HepG2 (cell line): ENCODE measurements around the gene TMEM185B. TPM values are rescaled to one million over a fixed set of nuclear protein-coding genes. Genes with fewer than 3 reads are reported as not detected.

Experiments used
- ATAC-seq: fragments of 200-7000 bp; cut with Tn5 transposase; 3 replicates; pipeline ENCODE4 v1.9.1; 2020; ENCODE audit warnings: mild to moderate bottlenecking, moderate library complexity
- BruUV-seq: library from RNA; stranded (reverse); fragments of 400-500 nt; replicated peaks from 2 replicates; lab custom pipeline; 2021; lab: Mats Ljungman, UMichigan
- CTCF ChIA-PET: fragments of 300-600 bp; formaldehyde crosslinking; extraction: SDS; loops from one replicate; lab custom pipeline; 2021; ENCODE audit warnings: low total read pairs, inconsistent platforms, low intra/inter-chr PET ratio; lab: Yijun Ruan, JAX
- POLR2A ChIA-PET: fragments of 350-600 bp; sonication (Branson Sonifier 250); formaldehyde crosslinking; loops from one replicate; lab custom pipeline; 2020; ENCODE audit warnings: antibody characterized with exemption, inconsistent platforms; lab: Yijun Ruan, JAX
- DNase-seq: peaks from one replicate; pipeline ENCODE4 v3.0.0-alpha.2; 2015; ENCODE audit warnings: low spot score
- FAIRE-seq: peaks from 3 replicates; lab custom pipeline; 2011; peaks lifted over from hg19 to GRCh38; lab: Jason Lieb, UNC
- H2AFZ ChIP-seq: one replicate; pipeline ENCODE4 v1.6.1; 2011; ENCODE audit warnings: low read length, inconsistent platforms
- H3K27ac ChIP-seq: fragments of 300-600 bp; 3 replicates; pipeline ENCODE4 v1.8.0; 2011; ENCODE audit warnings: mixed run types, mild to moderate bottlenecking, mixed read lengths, low read length, inconsistent platforms; ENCODE audit not compliant: insufficient read depth; ENCODE audit errors: extremely low read length
- H3K27me3 ChIP-seq, 2 experiments: fragments of 200-600 bp in 1 of 2; 2 replicates in 1 of 2; 3 replicates in 1 of 2; pipeline versions ENCODE4 v1.6.0 to v1.8.0; 2011; ENCODE audit warnings: low read length in 2 of 2, mild to moderate bottlenecking in 2 of 2, moderate library complexity in 2 of 2, inconsistent platforms in 1 of 2; ENCODE audit not compliant: insufficient read depth in 2 of 2, control insufficient read depth in 1 of 2
- H3K36me3 ChIP-seq, 2 experiments: fragments of 200-600 bp in 1 of 2; replicated peaks in 1 of 2; 2 replicates in 1 of 2; 3 replicates in 1 of 2; pipeline versions ENCODE4 v1.5.1 to v1.8.0; 2011; ENCODE audit warnings: low read length in 2 of 2, inconsistent platforms in 1 of 2; ENCODE audit not compliant: insufficient read depth in 2 of 2, control insufficient read depth in 1 of 2
- H3K4me1 ChIP-seq: 2 replicates; pipeline ENCODE4 v1.5.1; 2012; ENCODE audit warnings: low read length, inconsistent platforms; ENCODE audit not compliant: insufficient read depth
- H3K4me2 ChIP-seq: 2 replicates; pipeline ENCODE4 v1.6.0; 2011; ENCODE audit warnings: low read depth, low read length, inconsistent platforms
- H3K4me3 ChIP-seq, 3 experiments: fragments of 200-600 bp in 1 of 3; sonication (generic), shearing (Covaris generic) in 1 of 3; replicated peaks in 1 of 3; 2 replicates each; pipeline ENCODE4 v1.5.1; 2011 to 2016; ENCODE audit warnings: low read length in 3 of 3, inconsistent platforms in 2 of 3, low read depth in 2 of 3, mild to moderate bottlenecking in 2 of 3, control low read depth in 1 of 3, mixed read lengths in 1 of 3; ENCODE audit not compliant: insufficient read depth in 1 of 3
- H3K79me2 ChIP-seq: one replicate; pipeline ENCODE4 v1.6.1; 2011; ENCODE audit warnings: low read length, inconsistent platforms; ENCODE audit not compliant: insufficient read depth
- H3K9ac ChIP-seq: 2 replicates; pipeline ENCODE4 v1.6.0; 2011; ENCODE audit warnings: mild to moderate bottlenecking, low read depth, low read length, inconsistent platforms; ENCODE audit not compliant: insufficient read depth
- H3K9me3 ChIP-seq: 2 replicates; pipeline ENCODE4 v1.5.1; 2012; ENCODE audit warnings: mild to moderate bottlenecking, low read length
- H4K20me1 ChIP-seq: 2 replicates; pipeline ENCODE4 v1.6.0; 2011; ENCODE audit warnings: inconsistent platforms, mild to moderate bottlenecking, low read length, moderate library complexity; ENCODE audit not compliant: insufficient read depth
- JDP2 ChIP-seq: sonication (generic); formaldehyde crosslinking; IDR thresholded peaks from 2 replicates; pipeline ENCODE4 v1.8.1; 2022; ENCODE audit warnings: missing genetic modification reagents, borderline replicate concordance
- MEF2D ChIP-seq: sonication (generic); formaldehyde crosslinking; IDR thresholded peaks from 2 replicates; pipeline ENCODE4 v1.5.1; 2020; ENCODE audit warnings: mild to moderate bottlenecking, missing genetic modification reagents
- RBM22 ChIP-seq: fragments of 200-400 bp; formaldehyde crosslinking; optimal IDR thresholded peaks from 2 replicates; pipeline ENCODE3; 2017; ENCODE audit warnings: mild to moderate bottlenecking, low read length, moderate library complexity
- TBL1XR1 ChIP-seq: fragments of 150-350 bp; IDR thresholded peaks from 2 replicates; pipeline ENCODE4 v1.6.1; 2014; ENCODE audit warnings: borderline replicate concordance, low read length; ENCODE audit not compliant: partially characterized antibody
- ZBTB38 ChIP-seq: sonication (generic); formaldehyde crosslinking; IDR thresholded peaks from 2 replicates; pipeline ENCODE4 v1.5.1; 2020; ENCODE audit warnings: mild to moderate bottlenecking, missing genetic modification reagents
- ZNF142 ChIP-seq: sonication (generic); formaldehyde crosslinking; IDR thresholded peaks from 2 replicates; pipeline ENCODE4 v1.4.0; 2020; ENCODE audit warnings: missing genetic modification reagents
- ZNF282 ChIP-seq: fragments of 450-650 bp; IDR thresholded peaks from 2 replicates; pipeline ENCODE4 v1.6.1; 2018; ENCODE audit not compliant: partially characterized antibody
- ZNF333 ChIP-seq: sonication (generic); formaldehyde crosslinking; IDR thresholded peaks from 2 replicates; pipeline ENCODE4 v1.4.0; 2020; ENCODE audit warnings: mild to moderate bottlenecking, missing genetic modification reagents, borderline replicate concordance
- ZNF678 ChIP-seq: sonication (generic); formaldehyde crosslinking; IDR thresholded peaks from 2 replicates; pipeline ENCODE4 v1.4.0; 2020; ENCODE audit warnings: mild to moderate bottlenecking, missing genetic modification reagents
- ZNF816 ChIP-seq: sonication (generic); formaldehyde crosslinking; IDR thresholded peaks from 2 replicates; pipeline ENCODE4 v1.8.0; 2022; ENCODE audit warnings: missing genetic modification reagents, mild to moderate bottlenecking, borderline replicate concordance
- ZSCAN20 ChIP-seq: sonication (generic); formaldehyde crosslinking; IDR thresholded peaks from 2 replicates; pipeline ENCODE4 v1.4.0; 2020; ENCODE audit warnings: missing genetic modification reagents, mild to moderate bottlenecking, borderline replicate concordance
- WGBS: methylation state at CpG from one replicate; pipeline ENCODE4 v1.1.6; 2017; ENCODE audit warnings: low lambda C conversion rate; 5-methylcytosine and 5-hydroxymethylcytosine counted together
- in situ Hi-C: cut with HindIII; loops from 2 replicates; pipeline ENCODE4 v1.10.0; 2017; ENCODE audit warnings: low pct_unique_long_range_greater_than_20kb; ENCODE audit not compliant: extremely low pct_ligation_motif_present
- intact Hi-C: fragments of 100-400 bp; cut with micrococcal nuclease; formaldehyde crosslinking; loops from one replicate; pipeline ENCODE4 v1.10.0; 2022; ENCODE audit not compliant: unreplicated experiment
- polyA plus RNA-seq, 8 experiments: library from polyadenylated mRNA; depleted of rRNA in 3 of 8; stranded (reverse) in 7 of 8; unstranded in 1 of 8; fragments of >200 nt; fragmentation: Illumina TruSeq in 4 of 8; extraction: Trizol in 4 of 8; gene quantifications; 2 replicates each; pipeline versions ENCODE4 v1.2.1 to v1.2.3, GENCODE V29; 2011 to 2016; ENCODE audit warnings: low read depth in 4 of 8, missing spikeins in 1 of 8, mixed read lengths in 1 of 8; ENCODE audit not compliant: insufficient read depth in 1 of 8
- total RNA-seq, 5 experiments: library from RNA; depleted of rRNA; stranded (reverse); fragments of >200 nt; fragmentation: Illumina TruSeq; extraction: Trizol; gene quantifications; 2 replicates each; pipeline ENCODE4 v1.2.3, GENCODE V29; 2016; ENCODE audit warnings: low read depth in 1 of 5

Gene TMEM185B
- total and polyA plus RNA-seq, 2 of the 13 experiments (the other 11 are each of a cell fraction or from before 2014, with no cell fraction given), result 5.6 to 7.0 TPM

GRCh38 chr2:120247851-120248250, 24.7 kb upstream of the TMEM185B start:
- TF ChIP-seq ZNF282, result no peak
- no peak for TF ChIP-seq ZNF678 (CRISPR knock-in tag)
- no peak for TF ChIP-seq RBM22
- TF ChIP-seq MEF2D (CRISPR knock-in tag), result no peak
- TF ChIP-seq ZBTB38 (CRISPR knock-in tag), result no peak
- no peak for TF ChIP-seq ZNF333 (CRISPR knock-in tag)
- TF ChIP-seq ZNF142 (CRISPR knock-in tag), result no peak
- no peak for TF ChIP-seq ZNF816 (CRISPR knock-in tag)
- TF ChIP-seq JDP2, result no peak
- TF ChIP-seq TBL1XR1, result no peak
- no peak for TF ChIP-seq ZSCAN20 (CRISPR knock-in tag)
- no peak overlapping the region for H2AFZ ChIP-seq
- no peak overlapping the region for H3K4me3 ChIP-seq
- 22% methylated on average over 6 of the region's 6 CpGs for WGBS
- POLR2A ChIA-PET, result no interaction called here
- ATAC-seq (no peak), DNase-seq (no peak), FAIRE-seq (no peak)
- H3K36me3 ChIP-seq, result no peaks in the 10 kb centered on the region
- H3K9ac ChIP-seq, result no peak overlapping the region
- H3K27me3 ChIP-seq, result peaks cover 8 to 53% of the 10 kb centered on the region in 2 experiments; a peak in 4 of 5 replicates
- H3K9me3 ChIP-seq, result no peaks in the 10 kb centered on the region
- no peak overlapping the region for H3K27ac ChIP-seq
- no TSS peak for BruUV-seq
- no peak overlapping the region for H3K4me2 ChIP-seq
- H3K79me2 ChIP-seq, result no peaks in the 10 kb centered on the region
- in situ Hi-C loops, result no loop called here
- intact Hi-C loops, result no loop called here
- CTCF ChIA-PET, result no interaction called here
- H4K20me1 ChIP-seq, result no peaks in the 10 kb centered on the region
- peaks cover 29% of the 10 kb centered on the region for H3K4me1 ChIP-seq
